GM23248 (cell line): Measurements from ENCODE around the gene VAV2.

Experiments
- EZH2 ChIP-seq: fragments of 200-600 bp; sonication (generic); IDR thresholded peaks from 2 replicates; pipeline ENCODE4 v1.6.1; 2018; ENCODE audit warnings: antibody characterized with exemption, mild to moderate bottlenecking; ENCODE audit not compliant: insufficient read depth, poor library complexity, severe bottlenecking
- EZH2phosphoT487 ChIP-seq: fragments of 200-600 bp; sonication (generic); IDR thresholded peaks from 2 replicates; pipeline ENCODE4 v1.6.1; 2018; ENCODE audit warnings: antibody characterized with exemption, moderate library complexity, mild to moderate bottlenecking, low read depth; ENCODE audit not compliant: insufficient read depth

DNA sequence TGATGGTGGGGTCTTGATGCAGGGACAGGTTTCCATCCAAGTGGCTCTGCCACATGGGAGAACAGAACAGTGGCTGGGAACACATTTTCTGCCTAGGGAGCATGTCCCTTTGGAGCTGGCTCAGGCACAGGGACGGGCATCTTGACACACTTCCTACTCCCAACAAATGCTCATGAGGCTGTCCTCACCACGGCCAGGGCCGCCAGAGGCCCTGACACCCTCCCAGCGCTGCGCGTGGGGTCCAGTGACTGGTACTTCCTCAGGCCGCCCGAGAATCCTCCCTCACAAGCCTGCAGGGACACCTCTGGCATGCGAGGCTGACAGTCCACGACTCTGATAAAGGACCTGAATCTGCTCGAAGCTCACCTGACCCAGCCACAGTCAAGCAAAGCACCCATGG is 193.0 kb downstream of the VAV2 start:
- TF ChIP-seq EZH2 = no peak
- TF ChIP-seq EZH2phosphoT487 = no peak
